Glomerular visceral epithelial cell (primary cell): ENCODE measurements around the gene PRELP.
A peak's percentile ranks its signal among the peaks of the same experiment; 100 is the strongest.

Experiments
- DNase-seq: peaks from one replicate; pipeline ENCODE4 v3.0.0-alpha.2; 2016; ENCODE audit errors: extremely low spot score

Gene PRELP

DNA sequence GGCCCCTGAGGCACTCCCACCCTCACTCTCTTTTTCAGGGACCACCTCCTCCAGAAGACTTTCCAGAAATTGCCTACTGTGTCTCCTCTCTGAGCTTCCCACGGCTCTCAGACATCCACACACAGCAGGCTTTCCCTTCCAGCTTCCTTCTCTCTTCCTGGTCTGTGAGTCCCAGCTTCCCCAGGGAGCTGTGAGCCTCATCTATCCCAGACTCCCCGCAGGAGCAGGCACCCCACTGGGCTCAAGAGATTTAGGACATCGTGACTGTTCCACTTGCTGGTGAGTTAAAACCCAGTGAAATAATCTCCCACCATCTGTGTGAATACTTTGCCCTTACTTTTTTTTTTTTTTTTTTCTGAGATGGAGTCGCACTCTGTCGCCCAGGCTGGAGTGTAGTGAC is 22.0 kb upstream of the PRELP start:
- no peak for DNase-seq

DNA sequence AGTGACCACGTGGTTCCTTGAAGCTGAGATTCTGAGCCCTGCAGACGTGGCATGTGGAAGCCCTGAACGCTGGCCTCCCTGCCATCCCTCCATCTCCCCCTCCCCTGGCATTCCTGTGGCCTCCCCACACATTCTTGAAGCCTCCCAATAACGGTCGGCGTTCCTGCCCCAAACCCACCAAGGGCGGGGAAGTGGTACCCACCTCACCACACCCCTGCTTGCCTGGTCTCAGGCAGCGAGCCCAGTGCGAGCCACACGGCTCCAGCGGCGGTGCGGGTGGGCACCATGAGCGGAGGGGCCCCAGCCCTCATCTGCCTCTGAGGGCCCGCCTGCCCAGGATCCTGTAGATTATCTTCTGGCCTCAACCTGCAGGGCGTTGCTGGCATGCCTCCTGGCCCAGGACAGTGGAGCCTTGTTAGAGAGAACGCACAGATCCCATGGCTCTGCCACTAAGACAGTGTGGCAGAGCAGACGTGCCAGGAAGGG is 20.6 kb upstream of the PRELP start:
- peak; percentile 67 for DNase-seq

DNA sequence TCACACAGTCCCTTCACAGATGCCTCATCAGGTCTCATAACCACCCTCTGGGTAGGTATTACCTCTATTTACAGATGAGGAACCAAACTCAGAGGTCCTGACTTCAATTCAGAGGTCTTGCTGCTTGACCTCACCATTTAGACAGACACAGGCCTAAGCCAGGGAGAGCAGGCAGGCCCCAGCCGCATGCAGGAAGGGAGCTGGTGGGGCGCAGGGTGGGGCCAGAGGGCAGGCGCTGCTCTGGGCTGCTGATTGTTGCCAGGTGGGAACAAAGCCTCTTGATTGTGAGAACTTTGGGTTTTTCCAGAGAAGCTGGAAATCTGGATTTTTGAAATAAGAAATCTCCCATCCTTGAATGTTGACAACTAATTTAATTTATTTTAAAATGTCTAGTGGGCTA is 19.9 kb upstream of the PRELP start:
- DNase-seq = no peak

DNA sequence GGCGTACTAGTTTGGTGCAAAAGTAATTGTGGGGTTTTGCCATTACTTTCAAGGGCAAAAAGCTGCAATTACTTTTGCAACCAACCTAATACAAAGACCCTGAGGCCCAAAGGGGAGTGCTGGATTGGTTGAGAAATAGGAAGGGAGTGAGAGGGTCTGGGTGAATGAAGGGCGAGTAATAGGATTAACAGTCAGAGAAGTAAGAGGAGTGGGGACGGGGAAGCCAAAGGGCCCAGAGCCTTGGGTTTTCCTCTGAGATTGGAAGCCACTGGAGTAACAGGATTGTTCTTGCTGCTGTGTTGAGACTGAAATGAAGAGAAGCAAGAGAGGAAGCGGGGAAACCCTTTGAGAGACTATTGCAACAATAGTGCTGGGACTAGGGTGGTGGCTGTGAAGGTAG is 19.0 kb upstream of the PRELP start:
- no peak for DNase-seq

DNA sequence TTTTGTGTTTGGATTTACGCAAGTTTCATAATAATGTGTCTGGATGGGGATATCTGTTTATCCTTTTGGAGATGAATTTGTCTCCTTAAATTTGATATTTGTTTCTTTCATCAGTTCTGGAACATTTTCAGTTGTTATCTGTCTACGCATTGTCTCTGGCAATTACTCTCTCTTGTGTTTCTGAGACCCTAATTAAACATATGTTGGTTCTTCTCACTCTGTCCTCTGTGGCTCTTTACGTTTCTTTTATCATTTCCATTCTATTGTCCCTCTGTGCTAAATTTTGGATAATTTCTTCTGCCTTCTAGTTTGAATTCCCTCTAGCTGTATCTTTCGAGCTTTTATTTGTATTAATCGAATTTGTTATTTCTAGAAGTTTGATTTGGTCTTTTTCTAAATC is 17.5 kb upstream of the PRELP start:
- no peak for DNase-seq

DNA sequence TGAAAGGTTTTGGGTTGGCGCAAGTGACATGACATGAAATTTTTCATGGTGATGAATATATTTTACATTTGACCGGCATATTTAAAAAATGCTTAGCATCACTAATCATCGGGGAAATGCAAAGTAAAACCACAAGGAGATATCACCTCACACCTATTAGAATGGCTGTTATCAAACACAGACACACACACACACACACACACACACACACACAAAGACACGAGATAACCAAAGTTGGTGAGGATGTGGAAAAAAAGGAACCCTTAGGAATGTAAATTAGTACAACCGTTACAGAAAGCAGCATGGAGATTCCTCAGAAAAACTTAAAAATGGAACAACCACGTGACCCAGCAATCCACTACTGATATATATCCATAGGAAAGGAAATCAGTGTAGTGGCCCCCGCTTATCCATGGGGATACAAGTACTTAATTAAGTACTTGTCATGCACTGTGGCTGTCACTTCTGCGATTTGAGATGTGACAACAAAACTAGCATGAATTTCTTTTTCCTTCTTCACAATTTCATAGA is 15.9 kb upstream of the PRELP start:
- DNase-seq = no peak

DNA sequence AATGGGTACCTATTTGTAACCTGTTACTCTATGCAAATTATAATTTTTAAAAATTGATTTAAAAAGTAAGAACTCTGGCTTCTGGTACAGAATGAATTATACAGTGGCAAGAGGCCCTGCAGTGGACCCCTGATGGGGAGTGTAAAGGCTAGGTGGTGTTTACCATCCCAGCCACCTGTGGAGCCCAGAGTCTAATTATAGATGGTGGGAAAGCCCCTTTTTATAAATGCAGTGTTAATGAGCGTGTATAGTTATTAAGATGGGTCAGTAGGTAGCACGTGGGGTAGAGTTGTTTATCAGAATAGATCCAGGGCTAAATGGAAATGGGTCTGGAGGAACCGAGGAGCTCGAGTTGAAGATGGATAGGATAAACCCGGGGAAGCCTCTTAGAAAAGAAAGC is 13.9 kb upstream of the PRELP start:
- DNase-seq = no peak

DNA sequence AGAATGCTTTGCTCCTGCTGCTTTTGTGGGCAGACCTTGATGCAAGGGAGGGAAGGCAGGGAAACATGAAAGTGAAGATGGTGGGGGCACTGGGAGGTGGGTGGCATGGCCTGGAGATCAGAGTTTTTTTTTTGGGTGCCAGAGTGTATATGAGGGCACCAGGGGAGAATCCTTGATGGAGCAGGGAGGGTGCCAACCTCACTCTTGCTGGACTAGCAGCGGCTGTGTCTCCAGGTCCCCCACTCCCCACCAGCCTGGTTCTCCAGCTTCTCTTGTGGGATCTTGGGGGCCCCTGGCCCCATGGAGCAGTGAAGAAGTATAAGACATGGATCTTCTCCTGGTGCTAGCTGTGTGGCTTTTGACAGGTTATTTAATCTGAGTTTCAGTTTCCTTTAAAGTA is 13.5 kb upstream of the PRELP start:
- no peak for DNase-seq

DNA sequence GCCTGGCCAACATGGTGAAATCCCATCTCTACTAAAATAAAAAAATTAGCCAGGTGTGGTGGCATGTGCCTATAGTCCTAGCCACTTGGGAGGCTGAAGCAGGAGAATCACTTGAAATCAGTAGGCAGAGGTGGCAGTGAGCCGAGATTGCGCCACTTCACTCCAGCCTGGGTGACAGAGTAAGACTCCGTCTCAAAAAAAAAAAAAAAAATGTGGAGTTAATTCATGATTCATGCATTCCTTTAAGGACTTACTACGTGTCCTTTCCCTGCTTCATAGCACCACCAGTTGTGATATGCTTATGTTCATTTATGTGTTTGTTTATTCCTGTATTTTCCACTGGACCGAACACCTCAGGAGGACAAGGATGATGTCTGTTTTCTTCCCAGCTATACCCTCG is 12.7 kb upstream of the PRELP start:
- peak; percentile 44 for DNase-seq

DNA sequence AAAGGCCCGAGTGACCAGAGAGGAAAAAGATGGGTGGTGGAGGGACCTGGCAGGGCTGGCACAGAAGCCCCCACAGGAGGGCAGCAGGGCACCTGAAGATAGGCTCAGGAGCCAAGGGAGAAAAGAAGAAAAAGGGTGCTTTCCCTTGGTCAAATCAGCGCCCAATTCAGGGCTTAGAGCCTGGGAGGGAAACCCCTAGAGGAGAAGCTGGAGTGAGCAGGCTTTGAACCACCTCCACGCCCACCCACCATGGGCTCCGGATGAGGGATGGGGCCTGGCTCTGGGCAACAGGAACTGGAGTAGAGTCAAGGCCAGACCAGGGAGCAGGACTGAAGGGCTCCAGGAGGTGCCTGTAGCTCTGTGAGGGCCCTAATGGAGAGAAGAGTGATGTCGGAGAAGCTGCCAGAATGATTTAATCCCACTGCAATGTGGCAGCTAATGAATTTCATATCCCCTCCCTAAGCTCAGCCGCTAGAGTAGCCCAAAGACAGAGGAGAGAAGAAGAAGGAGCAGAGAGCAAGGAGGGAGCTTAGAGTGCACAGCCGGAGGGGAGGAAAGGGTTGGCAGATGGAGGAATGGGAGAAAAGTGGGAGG is 12.0 kb upstream of the PRELP start:
- DNase-seq = peak; percentile 17

DNA sequence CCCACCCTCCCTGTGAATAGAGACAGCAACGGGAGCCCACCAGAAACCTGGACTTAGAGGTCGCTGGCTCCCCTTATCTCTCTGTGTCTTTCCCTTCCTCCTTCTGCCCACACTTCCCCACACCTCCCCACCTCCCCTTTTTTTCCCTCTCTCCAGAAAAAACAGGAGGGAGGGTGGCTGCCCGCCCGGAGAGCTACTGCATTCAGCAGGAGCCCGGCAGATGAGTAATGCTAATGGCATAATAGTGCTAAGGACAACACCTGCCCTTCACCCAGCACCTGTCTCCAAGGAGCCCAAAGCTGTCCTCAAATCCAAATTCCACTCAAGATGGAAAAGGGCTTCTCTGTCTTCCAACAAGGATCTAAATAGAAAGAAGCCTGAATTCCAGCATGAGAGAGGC is 11.4 kb upstream of the PRELP start:
- peak; percentile 29 for DNase-seq

DNA sequence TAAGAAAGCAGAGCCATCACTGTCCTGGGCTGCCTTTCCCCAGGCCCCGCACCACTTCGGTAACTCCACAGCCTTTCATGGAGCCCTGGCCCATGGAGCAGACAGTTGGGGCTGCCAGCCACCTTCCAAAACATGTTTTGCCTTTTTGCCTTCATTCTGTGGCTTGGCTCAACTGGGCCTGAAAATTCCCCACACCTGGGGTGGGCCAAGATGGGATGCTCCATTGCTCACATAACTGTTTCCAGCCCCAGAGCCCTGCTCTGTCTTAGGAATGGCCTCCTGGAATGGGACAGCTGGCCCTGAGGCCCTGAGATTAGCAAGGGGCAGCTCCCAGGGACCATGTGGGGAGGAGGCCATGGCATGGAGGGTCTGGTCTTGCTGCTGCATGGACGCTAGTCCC is 10.9 kb upstream of the PRELP start:
- no peak for DNase-seq

DNA sequence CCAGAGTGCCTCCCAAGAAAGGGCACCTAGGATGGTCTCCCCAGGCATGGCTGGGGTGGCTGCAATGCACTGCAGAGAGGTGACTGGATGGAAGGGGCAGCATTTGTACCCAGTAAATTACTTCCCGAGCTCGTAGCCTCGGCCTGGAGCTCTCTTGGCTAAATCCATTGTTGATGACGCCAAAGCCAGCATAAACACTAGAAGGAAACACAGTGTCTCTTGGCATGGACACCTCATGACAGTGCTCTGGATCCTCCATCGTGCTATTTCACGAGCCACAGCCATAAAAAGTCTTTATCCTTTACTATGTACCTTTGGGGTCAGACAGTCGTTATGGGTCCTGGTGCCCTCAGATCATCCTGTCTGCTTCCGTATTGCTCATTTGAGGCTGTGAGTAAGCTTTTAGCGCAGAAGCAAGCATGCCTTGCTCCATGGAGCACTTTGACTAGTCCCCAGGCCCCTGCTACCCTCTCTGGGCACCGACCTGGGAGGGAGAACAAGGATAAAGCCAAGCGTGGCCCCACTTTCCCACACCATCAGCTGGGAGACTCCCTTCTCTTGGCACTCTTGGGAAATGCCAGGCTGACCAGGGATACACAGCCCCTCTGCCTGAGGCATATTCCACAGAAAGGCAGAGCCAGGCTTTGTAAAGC is 10.3 kb upstream of the PRELP start:
- no peak for DNase-seq

DNA sequence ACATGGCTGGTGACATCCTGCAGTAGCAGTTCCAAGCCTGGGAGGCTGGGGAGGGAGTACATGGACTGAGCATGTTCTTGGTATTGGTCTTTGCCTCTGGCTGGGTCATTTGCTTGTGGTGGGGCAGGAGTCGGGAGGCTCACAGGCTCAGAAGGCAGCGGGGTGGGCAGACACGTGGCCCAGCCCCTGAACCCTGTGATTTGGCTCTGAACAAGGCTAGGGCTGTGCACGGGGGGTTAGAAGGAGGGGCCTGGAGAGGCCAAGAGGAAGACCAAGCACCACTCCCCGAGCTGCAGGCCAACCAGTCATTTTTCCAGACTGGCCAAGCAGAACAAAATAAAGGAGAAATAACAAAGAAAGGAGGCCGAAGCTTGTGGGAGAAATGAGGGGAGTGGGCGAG is 9.7 kb upstream of the PRELP start:
- no peak for DNase-seq

DNA sequence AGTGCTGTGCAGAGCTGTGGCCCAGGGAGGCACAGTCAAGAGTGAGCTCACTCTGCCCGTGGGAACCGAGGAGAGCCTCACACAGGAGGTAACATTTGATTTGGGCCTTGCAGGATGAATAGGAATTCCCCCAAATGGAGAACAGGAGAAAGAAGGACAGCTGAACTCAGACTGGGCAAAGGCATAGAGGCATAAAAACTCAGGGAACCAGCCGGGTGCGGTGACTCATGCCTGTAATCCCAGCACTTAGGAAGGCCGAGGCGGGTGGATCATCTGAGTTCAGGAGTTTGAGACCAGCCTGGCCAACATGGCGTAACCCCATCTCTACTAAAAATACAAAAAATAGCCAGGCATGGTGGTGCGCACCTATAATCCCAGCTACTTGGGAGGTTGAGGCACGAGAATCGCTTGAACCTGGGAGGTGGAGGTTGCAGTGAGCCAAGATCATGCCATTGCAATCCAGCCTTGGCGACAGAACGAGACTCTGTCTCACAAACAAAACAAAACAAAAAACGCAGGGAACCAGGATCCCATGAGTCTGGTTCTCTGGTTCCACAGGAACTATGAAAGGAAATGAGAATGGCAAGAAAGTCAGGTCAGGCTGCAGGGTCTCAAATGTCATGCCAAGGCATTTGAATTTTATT is 8.6 kb upstream of the PRELP start:
- DNase-seq = peak; percentile 26

DNA sequence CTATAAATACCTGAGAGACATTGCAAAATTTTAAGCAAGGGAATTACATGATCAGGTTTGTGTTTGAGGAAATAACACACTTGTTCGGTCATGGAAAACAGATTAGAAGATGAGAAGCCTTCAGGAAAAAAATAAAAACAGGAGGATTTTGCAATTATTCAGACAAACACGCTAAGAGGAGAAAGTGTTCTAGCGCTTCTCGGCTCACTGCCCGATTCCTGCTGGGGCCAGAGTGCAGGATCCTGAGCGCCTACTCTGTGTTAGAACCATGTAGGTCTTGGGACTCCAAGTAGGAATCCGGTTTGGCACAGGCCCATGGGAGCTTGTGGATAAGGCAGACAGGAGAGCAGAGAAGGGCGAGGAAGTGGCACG is 8.1 kb upstream of the PRELP start:
- DNase-seq = no peak

DNA sequence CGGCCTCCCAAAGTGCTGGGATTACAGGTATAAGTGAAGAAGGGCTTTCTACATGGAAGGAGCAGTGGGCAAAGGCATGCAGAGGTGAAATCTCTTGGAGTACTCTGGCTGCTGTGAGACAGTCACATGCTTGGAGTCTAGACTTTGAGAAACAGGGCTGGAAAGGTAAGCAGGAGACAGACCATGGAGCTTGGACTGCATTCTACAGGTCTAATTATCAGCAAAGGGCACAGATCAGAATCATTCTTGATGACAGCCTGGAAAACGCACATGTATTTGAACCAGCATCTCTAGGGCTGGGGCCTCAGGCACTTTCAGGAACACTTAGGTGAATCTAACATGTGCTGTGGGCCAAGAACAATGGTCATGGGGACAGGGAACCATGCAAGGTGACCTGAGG is 7.3 kb upstream of the PRELP start:
- no peak for DNase-seq

DNA sequence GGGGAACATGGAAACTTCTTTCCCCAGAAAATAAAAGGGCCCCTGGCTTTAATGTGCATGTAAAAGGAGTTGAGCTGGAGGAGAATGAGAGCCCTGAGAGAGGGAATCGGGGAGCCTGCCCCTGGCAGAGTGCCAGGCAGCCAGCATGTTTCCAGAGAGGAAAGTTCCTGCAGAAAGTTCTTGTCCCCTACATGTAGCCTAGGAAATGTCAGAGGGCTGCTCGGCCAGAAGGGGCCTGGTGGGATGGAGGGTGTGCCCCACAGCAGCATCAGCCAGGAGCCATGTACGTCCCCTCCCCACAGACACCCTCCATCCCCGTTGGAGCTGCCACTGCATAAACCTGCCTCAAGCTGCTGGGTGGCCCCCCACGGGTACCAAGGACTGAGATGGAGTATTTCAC is 5.4 kb upstream of the PRELP start:
- DNase-seq = no peak

DNA sequence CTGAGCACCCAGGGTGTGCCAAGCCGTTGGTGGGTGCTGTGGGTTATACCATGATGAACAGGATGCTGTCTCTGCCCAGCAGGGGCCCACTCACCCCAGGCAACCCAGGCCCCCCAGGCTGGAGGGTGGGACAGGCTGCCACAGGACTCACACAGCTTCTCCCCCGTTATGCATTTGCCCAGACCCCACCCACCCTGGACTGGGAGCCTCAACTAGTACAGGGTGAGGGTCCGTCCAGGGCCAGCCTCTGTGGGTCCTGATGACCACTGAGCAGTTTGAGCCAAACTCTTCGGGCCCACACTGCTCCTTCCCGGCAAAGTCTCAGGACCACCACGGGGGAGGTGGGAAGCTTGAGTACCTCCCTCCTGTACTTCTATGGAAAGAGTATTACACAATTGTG is 3.8 kb upstream of the PRELP start:
- no peak for DNase-seq

DNA sequence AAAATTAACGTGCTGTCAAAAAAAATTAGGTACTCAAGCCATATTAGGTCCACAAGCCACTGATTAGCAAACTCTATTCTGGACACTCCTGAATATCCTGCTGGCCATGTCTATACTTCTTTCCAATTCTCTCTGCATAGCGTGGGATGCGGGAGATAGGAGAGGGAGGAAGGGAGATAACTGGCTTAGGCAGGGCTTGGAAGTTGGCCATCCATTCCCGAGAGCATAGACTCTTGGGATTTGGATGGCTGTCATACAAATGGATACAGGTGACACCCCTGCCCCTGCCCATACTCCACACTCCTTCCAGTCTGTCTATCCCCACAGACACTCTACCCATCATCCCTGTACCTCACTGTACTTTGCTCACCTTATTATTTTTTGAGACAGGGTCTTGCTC is 2.3 kb upstream of the PRELP start:
- no peak for DNase-seq

DNA sequence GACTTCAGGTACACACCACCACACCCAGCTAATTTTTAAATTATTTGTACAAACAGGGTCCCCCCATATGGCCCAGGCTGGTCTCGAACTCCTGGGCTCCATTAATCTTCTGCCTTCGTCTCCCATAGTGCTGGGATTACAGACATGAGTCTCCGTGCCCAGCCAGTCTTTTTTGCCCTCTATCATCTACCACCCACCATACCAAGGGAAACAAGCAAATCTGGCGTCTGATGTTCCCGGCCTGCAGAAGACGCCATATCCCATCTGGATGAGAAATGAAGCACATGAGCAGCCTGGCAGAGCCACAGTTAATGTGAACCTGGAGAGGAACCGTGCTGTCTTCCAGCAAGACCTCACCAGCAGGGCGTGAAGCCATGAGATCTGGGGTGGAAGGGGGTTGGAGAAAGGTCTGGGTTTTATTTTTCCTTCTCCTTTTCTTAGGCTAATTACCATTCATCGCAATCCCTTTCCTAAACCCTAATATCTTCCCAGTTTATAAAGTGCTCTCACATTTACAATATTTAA is 1.8 kb upstream of the PRELP start:
- DNase-seq = no peak

DNA sequence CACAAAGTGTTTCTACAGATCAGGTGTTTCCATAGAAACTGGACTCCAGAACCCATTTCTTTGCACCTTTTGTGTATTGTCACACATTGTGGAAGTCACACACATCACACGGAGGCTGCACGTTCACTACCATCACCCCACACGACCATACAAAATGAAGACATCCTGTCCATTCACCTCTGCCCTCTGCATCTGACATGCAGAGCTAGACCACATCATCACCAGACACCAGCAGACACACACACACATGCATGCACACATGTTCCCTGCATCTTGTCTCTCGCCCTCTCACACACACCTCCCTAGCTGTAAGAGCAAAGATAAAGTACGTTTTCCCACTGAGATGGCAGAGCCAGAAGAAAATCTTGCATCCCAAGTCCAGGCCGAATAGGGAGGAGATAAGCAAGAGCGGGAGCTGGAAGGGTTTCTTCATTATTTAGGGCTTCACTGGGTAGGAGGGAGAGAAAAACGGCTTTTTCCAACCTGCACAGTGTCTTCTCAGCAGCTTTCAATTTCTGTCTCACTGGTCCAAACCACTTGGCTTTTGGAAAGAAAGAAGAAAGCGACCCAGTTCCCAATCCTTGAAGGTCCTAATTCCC is 709 bp downstream of the PRELP start:
- DNase-seq = no peak

DNA sequence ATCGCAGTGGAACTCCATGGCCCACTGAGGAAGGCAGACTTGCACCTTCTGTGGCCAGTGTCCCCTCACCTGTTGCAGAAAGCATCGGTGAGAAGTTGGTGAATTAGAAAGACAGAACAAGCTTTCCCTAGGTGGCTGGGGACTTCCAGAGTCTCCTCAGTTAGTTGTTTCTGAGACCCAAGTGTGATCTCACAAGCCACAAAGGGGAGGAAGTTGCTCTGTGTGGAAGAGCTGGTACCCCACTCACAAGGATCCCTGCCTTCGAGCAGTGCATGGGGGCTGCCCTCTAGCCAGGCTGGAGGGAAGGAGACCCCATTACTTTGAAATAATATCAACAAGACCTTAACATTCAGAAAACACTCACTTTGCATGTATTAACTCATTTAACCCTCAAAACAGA is 2.1 kb downstream of the PRELP start:
- no peak for DNase-seq
